Placental pericyte (primary cell): ENCODE measurements around the gene MT1E. TPM values are rescaled to one million over a fixed set of nuclear protein-coding genes. Genes with fewer than 3 reads are reported as not detected.

Experiments
- total RNA-seq: library from RNA; depleted of rRNA; stranded (reverse); fragments of >200 nt; gene quantifications from 2 replicates; pipeline ENCODE4 v1.2.3, GENCODE V29; 2012

MT1E gene
- total RNA-seq, result 90.4 and 152 TPM in 2 replicates

DNA sequence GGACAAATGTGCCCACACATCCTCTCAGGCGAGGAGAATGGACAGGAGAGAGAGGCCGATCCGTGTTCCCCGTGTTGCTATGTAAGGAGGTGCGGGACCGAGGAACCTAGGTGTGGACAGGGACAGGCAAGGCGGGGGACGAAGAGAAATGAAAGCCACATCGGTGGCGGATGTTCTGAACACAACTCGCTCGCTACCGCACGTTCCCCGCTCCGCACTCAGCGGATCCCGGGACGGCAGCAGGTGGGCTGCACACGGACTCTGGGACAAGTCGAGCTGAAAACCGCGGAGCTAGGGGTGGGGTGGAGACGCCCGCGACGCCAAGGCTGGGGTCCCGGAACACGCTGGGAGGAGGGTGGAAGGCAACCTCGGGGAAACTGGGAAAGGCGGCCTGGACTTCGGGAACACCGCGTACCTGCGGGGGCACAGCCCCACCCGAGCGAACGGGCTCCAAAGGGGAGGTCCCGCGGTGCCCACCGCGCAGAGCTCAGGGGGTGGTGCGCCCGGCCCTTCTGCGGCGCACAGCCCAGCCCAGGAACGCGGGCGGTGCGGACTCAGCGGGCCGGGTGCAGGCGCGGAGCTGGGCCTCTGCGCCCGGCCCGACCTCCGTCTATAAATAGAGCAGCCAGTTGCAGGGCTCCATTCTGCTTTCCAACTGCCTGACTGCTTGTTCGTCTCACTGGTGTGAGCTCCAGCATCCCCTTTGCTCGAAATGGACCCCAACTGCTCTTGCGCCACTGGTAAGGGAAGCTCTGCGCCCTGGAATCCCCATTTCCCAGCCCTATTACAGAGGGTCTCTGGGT lies at the start of gene MT1E:
TSS of gene MT1E (plus strand) at position 642 of the 803 bp plus-strand sequence. CDS start at position 713, 71 bp downstream.

DNA sequence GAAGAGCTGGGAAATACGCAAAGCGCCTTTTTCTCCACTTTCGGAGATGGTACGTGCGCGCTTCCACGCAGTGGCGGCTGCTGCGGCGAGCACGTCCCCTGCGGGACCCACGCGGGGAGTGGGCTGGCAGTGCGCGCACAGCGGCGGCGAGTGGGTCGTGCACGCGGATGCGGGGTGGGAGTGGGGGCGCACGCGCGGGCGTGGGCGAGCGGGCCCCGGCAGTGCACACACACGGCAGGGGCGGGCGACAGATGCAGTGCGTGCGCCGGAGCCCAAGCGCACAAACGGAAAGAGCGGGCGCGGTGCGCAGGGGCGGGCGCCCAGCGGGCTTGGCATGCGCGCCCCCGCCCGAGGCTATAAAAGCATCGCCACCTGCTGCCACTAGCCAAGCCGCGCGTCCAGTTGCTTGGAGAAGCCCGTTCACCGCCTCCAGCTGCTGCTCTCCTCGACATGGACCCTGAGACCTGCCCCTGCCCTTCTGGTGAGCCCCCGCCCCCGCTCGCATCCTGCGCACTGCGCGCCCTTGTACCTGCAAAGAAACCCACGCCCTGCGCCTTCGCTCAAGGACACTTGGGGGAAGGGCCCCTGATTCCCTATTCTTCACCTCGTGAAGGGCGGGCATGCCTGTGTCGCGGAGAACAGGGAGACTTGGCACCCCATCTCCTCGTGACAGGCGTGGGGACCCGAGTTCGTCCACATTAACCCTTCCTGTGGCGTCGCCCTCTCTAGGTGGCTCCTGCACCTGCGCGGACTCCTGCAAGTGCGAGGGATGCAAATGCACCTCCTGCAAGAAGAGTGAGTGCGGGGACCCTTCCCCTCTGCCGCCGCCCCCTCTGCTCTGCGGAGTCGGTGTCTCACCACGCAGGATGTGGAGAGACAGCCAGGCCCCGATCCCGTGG lies 36.2 kb upstream of the MT1E start, which contains the start of gene MT3:
TSS of gene MT3 (plus strand) at position 388 of the 899 bp plus-strand sequence. CDS start at position 451, 63 bp downstream.

DNA sequence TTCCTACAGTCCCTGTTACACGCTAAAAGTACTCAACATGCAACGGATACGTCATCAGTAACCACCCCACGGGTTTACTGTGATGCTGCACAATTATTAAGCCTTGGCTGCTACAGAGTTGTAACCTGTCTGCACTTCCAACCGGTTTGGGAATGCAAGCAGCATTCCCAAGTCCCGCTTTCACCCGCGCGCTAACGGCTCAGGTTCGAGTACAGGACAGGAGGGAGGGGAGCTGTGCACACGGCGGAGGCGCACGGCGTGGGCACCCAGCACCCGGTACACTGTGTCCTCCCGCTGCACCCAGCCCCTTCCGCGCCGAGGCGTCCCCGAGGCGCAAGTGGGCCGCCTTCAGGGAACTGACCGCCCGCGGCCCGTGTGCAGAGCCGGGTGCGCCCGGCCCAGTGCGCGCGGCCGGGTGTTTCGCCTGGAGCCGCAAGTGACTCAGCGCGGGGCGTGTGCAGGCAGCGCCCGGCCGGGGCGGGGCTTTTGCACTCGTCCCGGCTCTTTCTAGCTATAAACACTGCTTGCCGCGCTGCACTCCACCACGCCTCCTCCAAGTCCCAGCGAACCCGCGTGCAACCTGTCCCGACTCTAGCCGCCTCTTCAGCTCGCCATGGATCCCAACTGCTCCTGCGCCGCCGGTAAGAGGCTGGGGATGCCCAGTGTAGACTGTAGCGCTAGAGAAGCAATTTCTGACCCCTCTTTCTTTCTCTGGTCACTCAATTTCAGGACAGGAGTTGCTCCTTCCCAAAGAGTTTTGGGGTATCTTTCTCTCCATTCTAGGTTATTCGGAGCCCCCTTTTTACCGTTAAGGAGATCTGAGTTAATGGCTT lies 17.3 kb upstream of the MT1E start, which contains the start of gene MT2A:
TSS of gene MT2A (plus strand) at position 542 of the 833 bp plus-strand sequence. CDS start at position 614, 72 bp downstream.

DNA sequence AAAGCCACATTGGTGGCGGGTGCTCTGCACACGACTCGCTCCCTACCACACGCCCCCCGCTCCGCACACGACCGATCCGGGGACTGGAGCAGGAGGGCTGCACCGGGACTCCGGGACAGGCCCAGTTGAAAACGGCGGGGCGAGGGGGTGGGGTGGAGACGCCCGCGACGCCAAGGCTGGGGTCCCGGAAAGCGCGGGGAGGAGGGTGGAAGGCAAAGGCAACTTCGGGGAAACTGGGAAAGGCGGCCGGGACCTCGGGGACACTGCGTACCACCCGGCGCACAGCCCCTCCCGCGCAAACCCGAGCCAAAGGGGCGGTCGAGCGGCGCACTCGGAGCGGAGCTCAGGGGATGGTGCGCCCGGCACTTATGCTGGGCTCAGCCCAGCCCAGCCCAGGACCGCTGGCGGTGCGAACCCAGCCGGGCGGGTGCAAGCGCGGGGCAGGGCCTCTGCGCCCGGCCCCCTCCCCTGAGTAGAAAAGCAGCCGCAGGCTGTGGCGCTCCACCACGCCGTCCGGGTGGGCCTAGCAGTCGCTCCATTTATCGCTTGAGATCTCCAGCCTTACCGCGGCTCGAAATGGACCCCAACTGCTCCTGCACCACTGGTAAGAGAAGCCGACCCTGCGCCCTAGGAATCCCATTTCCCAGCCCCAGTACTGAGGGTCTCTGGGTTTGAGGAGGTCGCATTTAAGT lies 6.7 kb downstream of the MT1E start, which contains the start of gene MT1M:
TSS of gene MT1M (plus strand) at position 504 of the 692 bp plus-strand sequence. CDS start at position 577, 73 bp downstream.

DNA sequence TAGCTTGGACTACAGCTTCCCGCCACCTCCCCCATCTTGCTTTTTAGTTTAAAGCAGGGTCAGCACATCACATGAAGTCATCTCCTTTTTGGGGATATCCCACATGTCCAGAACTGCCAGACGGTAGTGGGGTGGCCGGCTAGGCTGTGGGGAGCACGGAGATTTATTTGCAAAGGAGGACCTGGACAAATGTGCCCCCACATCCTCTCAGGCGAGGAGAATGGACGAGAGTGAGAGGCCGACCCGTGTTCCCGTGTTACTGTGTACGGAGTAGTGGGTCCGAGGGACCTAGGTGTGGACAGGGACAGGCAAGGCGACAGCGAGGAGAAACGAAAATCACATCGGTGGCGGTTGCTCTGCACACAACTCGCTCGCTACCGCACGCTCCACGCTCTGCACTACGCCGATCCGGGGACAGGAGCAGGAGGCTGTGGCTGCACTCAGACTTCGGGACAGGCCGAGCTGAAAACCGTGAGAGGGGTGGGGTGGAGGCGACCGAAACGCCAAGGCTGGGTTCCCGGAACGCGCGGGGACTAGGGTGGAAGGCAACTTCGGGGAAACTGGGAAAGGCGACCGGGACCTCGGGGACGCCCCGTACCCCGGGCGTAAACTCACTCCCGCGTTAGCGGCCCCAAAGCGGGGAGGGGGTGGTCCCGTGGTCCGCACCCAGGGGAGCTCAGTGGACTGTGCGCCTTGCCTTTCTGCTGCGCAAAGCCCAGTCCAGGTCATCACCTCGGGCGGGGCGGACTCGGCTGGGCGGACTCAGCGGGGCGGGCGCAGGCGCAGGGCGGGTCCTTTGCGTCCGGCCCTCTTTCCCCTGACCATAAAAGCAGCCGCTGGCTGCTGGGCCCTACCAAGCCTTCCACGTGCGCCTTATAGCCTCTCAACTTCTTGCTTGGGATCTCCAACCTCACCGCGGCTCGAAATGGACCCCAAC lies 12.5 kb downstream of the MT1E start, which contains the start of gene MT1A:
TSS of gene MT1A (plus strand) at position 853 of the 937 bp plus-strand sequence. CDS start at position 926, 73 bp downstream.

DNA sequence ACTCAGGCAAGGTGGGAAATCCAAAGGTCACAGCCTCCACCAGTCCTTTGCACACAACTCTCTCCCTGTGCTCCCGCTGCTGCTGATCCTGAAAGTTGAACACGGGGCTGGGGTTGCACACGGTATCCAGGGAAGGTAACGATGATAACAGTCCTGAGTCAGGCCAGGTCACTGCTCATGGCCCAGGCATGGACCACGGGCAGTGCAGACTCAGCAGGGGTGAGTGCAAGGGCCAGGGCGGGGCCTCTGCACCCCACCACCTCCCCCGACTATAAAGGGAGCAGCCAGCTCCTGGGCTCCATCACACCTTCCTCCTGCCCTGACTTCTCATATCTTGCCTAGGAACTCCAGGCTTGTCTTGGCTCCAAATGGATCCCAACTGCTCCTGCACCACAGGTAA lies 26.0 kb downstream of the MT1E start, which contains the start of gene MT1B:
TSS of gene MT1B (plus strand) at position 301 of the 400 bp plus-strand sequence. CDS start at position 369, 68 bp downstream.

DNA sequence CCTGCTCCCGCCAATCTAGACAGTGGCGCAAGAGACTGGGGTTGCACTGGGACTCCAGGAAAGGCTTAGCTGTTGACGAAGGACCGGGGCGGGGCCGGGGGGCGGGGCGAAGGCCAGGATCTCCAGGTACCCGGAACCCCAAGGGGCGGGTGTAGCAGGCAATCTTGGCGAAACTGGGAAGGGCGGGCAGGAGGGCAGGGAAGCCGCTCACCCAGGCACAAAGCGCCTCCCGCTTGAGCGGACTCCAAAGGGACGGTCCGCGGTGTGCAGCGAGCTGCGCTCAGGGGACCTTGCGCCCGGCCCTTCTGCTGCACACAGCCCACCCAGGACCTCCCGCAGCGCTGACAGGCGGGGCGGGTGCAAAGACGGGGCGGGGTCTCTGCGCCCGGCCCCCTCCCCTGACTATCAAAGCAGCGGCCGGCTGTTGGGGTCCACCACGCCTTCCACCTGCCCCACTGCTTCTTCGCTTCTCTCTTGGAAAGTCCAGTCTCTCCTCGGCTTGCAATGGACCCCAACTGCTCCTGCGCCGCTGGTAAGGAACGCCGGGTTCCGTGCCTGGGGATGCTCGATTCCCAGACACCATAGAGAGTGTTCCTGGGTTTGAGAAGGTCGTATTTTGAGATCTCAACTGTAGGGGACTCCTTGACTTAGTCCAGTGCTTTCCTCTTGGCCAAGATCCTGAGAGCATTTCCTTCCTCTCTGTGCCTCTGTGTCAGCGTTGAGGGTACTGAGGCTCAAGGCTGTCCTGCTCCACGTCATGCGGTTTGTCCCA lies 32.2 kb downstream of the MT1E start, which contains the start of gene MT1F:
TSS of gene MT1F (plus strand) at position 405 of the 772 bp plus-strand sequence. CDS start at position 505, 100 bp downstream.

DNA sequence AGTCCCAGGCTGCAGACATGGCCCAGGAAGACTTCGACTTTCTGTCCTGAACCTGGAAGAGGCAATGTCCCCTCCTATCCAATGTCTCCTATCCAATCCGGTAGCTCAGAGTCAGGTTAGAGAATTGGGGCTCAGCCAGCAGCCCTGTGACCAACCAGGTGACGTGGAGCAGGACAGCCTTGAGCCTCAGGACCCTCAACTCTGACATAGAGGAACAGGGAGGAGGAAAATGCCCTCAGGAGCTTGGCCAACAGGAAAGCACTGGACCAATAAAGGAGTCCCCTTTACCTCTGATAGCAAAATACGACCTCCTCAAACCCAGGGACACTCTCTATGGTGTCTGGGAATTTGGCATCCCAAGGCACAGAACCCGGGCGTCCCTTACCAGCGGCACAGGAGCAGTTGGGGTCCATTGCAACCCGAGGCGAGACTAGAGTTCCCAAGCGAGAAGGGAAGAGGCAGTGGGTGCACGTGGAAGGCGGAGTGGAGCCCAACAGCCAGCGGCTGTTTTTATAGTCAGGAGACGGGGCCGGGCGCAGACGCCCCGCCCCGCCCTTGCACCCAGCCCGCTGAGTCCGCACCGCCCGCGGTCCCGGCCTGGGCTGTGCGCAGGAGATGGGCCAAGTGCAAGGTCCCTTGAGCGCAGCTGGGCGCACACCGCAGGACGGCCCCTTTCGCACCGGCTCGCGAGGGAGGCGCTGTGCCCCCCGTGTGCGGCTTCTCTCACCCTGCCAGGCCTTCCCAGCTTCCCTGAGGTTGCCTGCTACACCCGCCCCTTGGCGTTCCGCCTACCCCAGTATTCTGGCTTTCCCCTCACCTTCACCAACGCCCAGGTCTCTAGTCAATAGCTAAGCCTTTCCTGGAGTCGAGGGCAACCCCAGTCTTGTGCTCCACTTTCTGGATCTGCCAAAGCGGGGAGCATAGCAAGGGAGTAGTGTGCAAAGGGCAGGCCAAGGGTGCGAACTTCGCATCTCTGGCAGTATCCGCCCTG lies 42.3 kb downstream of the MT1E start, which contains the start of gene MT1G:
TSS of gene MT1G (minus strand) at position 485 of the 991 bp plus-strand sequence. CDS start at position 413, 72 bp downstream.

DNA sequence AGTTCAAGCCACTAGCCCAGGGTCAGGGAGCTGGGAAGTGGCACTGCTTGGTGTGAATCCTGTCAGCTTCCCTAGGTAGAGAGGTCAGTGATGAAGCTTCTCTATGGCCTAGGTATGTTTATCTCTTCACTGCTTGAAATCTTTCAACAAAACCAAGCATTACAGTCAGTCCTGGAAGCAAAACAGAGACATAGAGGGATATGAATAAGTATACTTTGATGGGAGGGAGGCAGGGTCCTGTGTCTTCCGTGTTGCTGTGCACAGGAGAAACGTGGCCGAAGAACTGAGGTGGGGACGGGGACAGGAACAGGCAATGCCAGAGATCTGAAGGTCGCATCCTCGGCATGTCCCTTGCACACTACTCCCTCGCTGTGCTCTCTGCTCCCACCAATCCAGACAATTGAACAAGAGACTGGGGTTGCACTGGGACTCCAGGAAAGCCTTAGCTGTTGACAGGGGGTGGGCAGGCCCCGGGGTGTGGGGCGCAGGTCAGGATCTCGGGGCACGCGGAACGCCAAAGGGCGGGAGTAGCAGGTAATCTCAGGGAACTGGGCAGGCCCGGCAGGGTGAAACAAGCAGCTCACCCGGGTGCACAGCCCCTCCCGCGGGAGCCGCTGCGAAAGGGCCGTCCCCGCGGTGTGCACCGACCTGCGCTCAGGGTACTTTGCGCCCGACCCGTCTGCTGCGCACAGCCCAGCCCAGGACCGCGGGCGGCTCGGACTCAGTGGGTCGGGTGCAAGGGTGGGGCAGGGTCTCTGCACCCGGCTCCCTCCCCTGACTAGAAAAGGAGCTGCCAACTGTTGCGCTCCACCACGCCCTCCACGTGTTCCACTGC lies 43.6 kb downstream of the MT1E start, which contains the start of gene MT1H:
TSS of gene MT1H (plus strand) at position 810 of the 835 bp plus-strand sequence. CDS start 71 bp downstream, outside the sequence.

Other genes starting within 250 kb of the MT1E start
- gene AMFR, start 200.2 kb upstream of the MT1E start, total RNA-seq, result 268 and 384 TPM in 2 replicates
- 67.6 and 93.2 TPM in 2 replicates for gene NUDT21, start 174.4 kb upstream of the MT1E start, total RNA-seq
- gene OGFOD1, start 174.2 kb upstream of the MT1E start, total RNA-seq, result 77.9 and 123 TPM in 2 replicates
- 36.1 and 40.0 TPM in 2 replicates for gene BBS2, start 105.8 kb upstream of the MT1E start, total RNA-seq
- not detected in 2 replicates for gene MT4, start 60.7 kb upstream of the MT1E start, total RNA-seq
- not detected in 2 replicates for gene MT3, start 36.3 kb upstream of the MT1E start, total RNA-seq
- 68.9 and 179 TPM in 2 replicates for gene MT2A, start 17.2 kb upstream of the MT1E start, total RNA-seq
- gene MT1M, start 6.9 kb downstream of the MT1E start, total RNA-seq, result 0.88 and 1.1 TPM in 2 replicates
- not detected in 2 replicates for gene MT1A, start 12.9 kb downstream of the MT1E start, total RNA-seq
- gene MT1B, start 26.1 kb downstream of the MT1E start, total RNA-seq, result not detected in 2 replicates
- not detected in 2 replicates for gene MT1F, start 32.2 kb downstream of the MT1E start, total RNA-seq
- not detected in 2 replicates for gene MT1G, start 42.3 kb downstream of the MT1E start, total RNA-seq
- not detected in 2 replicates for gene MT1H, start 44.0 kb downstream of the MT1E start, total RNA-seq
- 26.0 and 38.7 TPM in 2 replicates for gene MT1X, start 56.7 kb downstream of the MT1E start, total RNA-seq
- 36.1 and 98.2 TPM in 2 replicates for gene NUP93, start 104.3 kb downstream of the MT1E start, total RNA-seq
- gene SLC12A3, start 239.4 kb downstream of the MT1E start, total RNA-seq, result not detected in 2 replicates